Spleen (tissue), 11 donors: ENCODE results near the gene GABBR2. TPM values are rescaled to one million over a fixed set of nuclear protein-coding genes. Genes with fewer than 3 reads are reported as not detected.
"Not testable (repeated sequence)": the region's sequence is repeated elsewhere in the genome, so short reads cannot be mapped to it uniquely, and the experiment has no call there.

Experiments used
- DNase-seq: peaks from one replicate; pipeline ENCODE4 v3.0.0-alpha.2; 2020
- H3K27ac ChIP-seq, 8 donors: fragments of 200-600 bp; sonication (generic) in 7 of 8; 1 replicate in 4 of 8; 2 replicates in 4 of 8; pipeline versions ENCODE4 v1.5.0 to v1.8.0; 2016 to 2021; ENCODE audit warnings: inconsistent platforms in 4 of 8, mild to moderate bottlenecking in 4 of 8, moderate library complexity in 1 of 8
- H3K27me3 ChIP-seq, 7 donors: fragments of 200-600 bp; sonication (generic) in 6 of 7; replicated peaks in 1 of 7; 1 replicate in 4 of 7; 2 replicates in 3 of 7; pipeline versions ENCODE4 v1.5.0 to v1.8.0; 2016 to 2021; ENCODE audit warnings: inconsistent platforms in 3 of 7, mild to moderate bottlenecking in 1 of 7
- H3K36me3 ChIP-seq, 6 donors: fragments of 200-600 bp; sonication (generic) in 5 of 6; 1 replicate in 4 of 6; 2 replicates in 2 of 6; pipeline versions ENCODE4 v1.5.0 to v1.8.0; 2016 to 2021; ENCODE audit warnings: inconsistent platforms in 2 of 6
- H3K4me1 ChIP-seq, 6 donors: fragments of 200-600 bp; sonication (generic) in 5 of 6; 1 replicate in 3 of 6; 2 replicates in 3 of 6; pipeline versions ENCODE4 v1.5.0 to v1.8.0; 2016 to 2021; ENCODE audit warnings: inconsistent platforms in 3 of 6
- H3K4me3 ChIP-seq, 8 donors: fragments of 200-600 bp; sonication (generic) in 7 of 8; 1 replicate in 4 of 8; 2 replicates in 4 of 8; pipeline versions ENCODE4 v1.5.0 to v1.8.0; 2016 to 2021; ENCODE audit warnings: inconsistent platforms in 4 of 8, mild to moderate bottlenecking in 4 of 8, moderate library complexity in 2 of 8
- H3K9me3 ChIP-seq, 8 donors: fragments of 200-600 bp; sonication (generic) in 7 of 8; 1 replicate in 4 of 8; 2 replicates in 4 of 8; pipeline versions ENCODE4 v1.5.0 to v1.8.0; 2016 to 2021; ENCODE audit warnings: inconsistent platforms in 4 of 8
- CTCF ChIP-seq, 11 experiments: fragments of 200-600 bp in 7 of 11; fragments of 450-650 bp in 4 of 11; sonication (generic) in 4 of 11; IDR thresholded peaks in 8 of 11; conservative IDR thresholded peaks in 3 of 11; 1 replicate in 7 of 11; 2 replicates in 4 of 11; pipeline versions ENCODE4 v1.4.0 to v1.8.0; 2016 to 2021; ENCODE audit warnings: antibody characterized with exemption in 11 of 11, inconsistent platforms in 4 of 11, mild to moderate bottlenecking in 1 of 11
- POLR2A ChIP-seq, 3 donors: fragments of 450-650 bp; IDR thresholded peaks; one replicate each; pipeline ENCODE4 v1.5.1; 2017; ENCODE audit warnings: antibody characterized with exemption in 3 of 3, mild to moderate bottlenecking in 1 of 3
- POLR2AphosphoS5 ChIP-seq, 3 donors: sonication (generic); formaldehyde crosslinking; IDR thresholded peaks; one replicate each; pipeline ENCODE4 v1.5.1; 2017; ENCODE audit warnings: antibody characterized with exemption in 3 of 3
- WGBS, 5 donors: extraction: QIAGEN DNeasy Blood & Tissue Kit in 3 of 5; methylation state at CpG; one replicate each; pipeline versions ENCODE4 v1.1.5 to v1.1.7; 2013 to 2018; 5-methylcytosine and 5-hydroxymethylcytosine counted together
- intact Hi-C: fragments of 100-400 bp; cut with DNase I; formaldehyde crosslinking; loops from one replicate; pipeline ENCODE4 v1.15.0; 2023; ENCODE audit warnings: low total_unique reads
- polyA plus RNA-seq, 3 donors: library from polyadenylated mRNA; stranded (reverse); fragments of 200-250 nt; gene quantifications; one replicate each; pipeline ENCODE4 v1.2.1, GENCODE V29; 2013
- total RNA-seq, 7 donors: library from RNA; depleted of rRNA in 3 of 7; stranded (reverse); fragments of >200 nt in 3 of 7; fragmentation: NEBNext Ultra II Directional in 4 of 7; extraction: Animal tissue kit (Norgen Biotek cat#: 25700) in 4 of 7; gene quantifications; one replicate each; pipeline versions ENCODE4 v1.1.0 to v1.2.1, GENCODE V29; 2016 to 2021
- donor health status: healthy with polysubstance abuse.
- donor health status: DM: no; HTN: no; CAD: no; lungs with moderate emphysema.
- donor health status: DM: no; HTN: no; CAD: no.
- donor health status: Bipolar disorder and iron deficiency.
- donor health status: healthy.
- donor health status: DM: no; HTN: no; CAD: no.
- donor health status: DM: yes; HTN: yes; CAD: no.

Gene GABBR2
- total and polyA plus RNA-seq, 10 donors: 0.03 to 0.32 (median 0.07) TPM; not detected in 7

- 60 to 84% (median 71%) methylated on average over 2 of the region's 2 CpGs for WGBS, 5 donors
- Histone ChIP-seq H3K27me3 (peaks cover 0 to 13% (median 0%) of the 10 kb centered on the region in 7 donors), H3K27ac (no peak overlapping the region), H3K9me3 (peaks cover 0 to 4% (median 0%) of the 10 kb centered on the region in 8 donors), H3K4me1 (no peaks in the 10 kb centered on the region), H3K36me3 (no peaks in the 10 kb centered on the region), H3K4me3 (no peak overlapping the region)
- TF ChIP-seq CTCF (IDR thresholded peaks at IDR 0.05 in 8 of 11, conservative IDR thresholded peaks at IDR 0.05 in 3 of 11) (no peak), POLR2A (IDR thresholded peaks at IDR 0.05) (no peak), POLR2AphosphoS5 (IDR thresholded peaks at IDR 0.05) (no peak)
- intact Hi-C loops: no loop called here
- no peak for DNase-seq
Measured at GRCh38 chr9:98472216-98472615, 236.5 kb downstream of the GABBR2 start.

GRCh38 chr9:98471185-98471584 lies 237.6 kb downstream of the GABBR2 start:
- Histone ChIP-seq H3K9me3 (peaks cover 0 to 4% (median 0%) of the 10 kb centered on the region in 8 donors), H3K27ac (no peak overlapping the region), H3K27me3 (peaks cover 0 to 13% (median 0%) of the 10 kb centered on the region in 7 donors), H3K36me3 (no peaks in the 10 kb centered on the region), H3K4me1 (no peaks in the 10 kb centered on the region), H3K4me3 (no peak overlapping the region)
- 23 to 43% (median 38%) methylated on average over 3 of the region's 3 CpGs for WGBS, 5 donors
- TF ChIP-seq CTCF (IDR thresholded peaks at IDR 0.05 in 8 of 11, conservative IDR thresholded peaks at IDR 0.05 in 3 of 11): no peak
- no peak for TF ChIP-seq POLR2AphosphoS5 (IDR thresholded peaks at IDR 0.05)
- no peak for TF ChIP-seq POLR2A (IDR thresholded peaks at IDR 0.05)
- DNase-seq: no peak
- intact Hi-C loops: no loop called here

GRCh38 chr9:98468567-98469239 lies 240.0 kb downstream of the GABBR2 start:
- no peak overlapping the region for H3K27ac ChIP-seq
- no peaks in the 10 kb centered on the region for H3K4me1 ChIP-seq
- no peak for DNase-seq
- WGBS, 5 donors: 86 to 96% (median 92%) methylated on average over 5 of the region's 5 CpGs
- peaks cover 0 to 9% (median 3%) of the 10 kb centered on the region in 8 donors for H3K9me3 ChIP-seq
- H3K27me3 ChIP-seq: peaks cover 0 to 13% (median 0%) of the 10 kb centered on the region in 7 donors
- TF ChIP-seq CTCF (IDR thresholded peaks at IDR 0.05 in 8 of 11, conservative IDR thresholded peaks at IDR 0.05 in 3 of 11) (no peak), POLR2AphosphoS5 (IDR thresholded peaks at IDR 0.05) (no peak), POLR2A (IDR thresholded peaks at IDR 0.05) (no peak)
- H3K36me3 ChIP-seq: no peaks in the 10 kb centered on the region
- no peak overlapping the region for H3K4me3 ChIP-seq
- intact Hi-C loops: no loop called here

GRCh38 chr9:98465799-98466198 lies 242.9 kb downstream of the GABBR2 start:
- no peak for DNase-seq
- H3K4me1 ChIP-seq: no peaks in the 10 kb centered on the region
- intact Hi-C loops: no loop called here
- TF ChIP-seq POLR2AphosphoS5 (IDR thresholded peaks at IDR 0.05) (no peak), CTCF (IDR thresholded peaks at IDR 0.05 in 8 of 11, conservative IDR thresholded peaks at IDR 0.05 in 3 of 11) (no peak), POLR2A (IDR thresholded peaks at IDR 0.05) (no peak)
- peaks cover 0 to 35% (median 29%) of the 10 kb centered on the region in 8 donors for H3K9me3 ChIP-seq
- no peak overlapping the region for H3K4me3 ChIP-seq
- no peaks in the 10 kb centered on the region for H3K36me3 ChIP-seq
- H3K27ac ChIP-seq: peak overlapping the region in 1 of 8 donors; percentile 53
- 65 to 70% (median 69%) methylated on average over 5 of the region's 5 CpGs for WGBS, 5 donors
- peaks cover 0 to 6% (median 0%) of the 10 kb centered on the region in 7 donors for H3K27me3 ChIP-seq

- H3K36me3 ChIP-seq, DNase-seq, intact Hi-C loops, H3K4me1 ChIP-seq, H3K27me3 ChIP-seq, H3K27ac ChIP-seq, H3K4me3 ChIP-seq: not testable (repeated sequence)
- peaks cover 7 to 51% (median 43%) of the 10 kb centered on the region in 8 donors for H3K9me3 ChIP-seq
- 94 to 99% (median 97%) methylated on average over 20 to 30 of the region's 30 CpGs for WGBS, 5 donors
Measured at GRCh38 chr9:98464156-98464690, 244.5 kb downstream of the GABBR2 start.
